Ammon's horn (tissue), 1 donor: ENCODE data around the gene PTPRN2.
A peak's percentile ranks its signal among the peaks of the same experiment; 100 is the strongest.
"Not testable (repeated sequence)": the region's sequence is repeated elsewhere in the genome, so short reads cannot be mapped to it uniquely, and the experiment has no call there.

Experiments used
- DNase-seq: peaks from one replicate; pipeline ENCODE4 v3.0.0-alpha.2; 2016; ENCODE audit warnings: low spot score

The PTPRN2 gene

DNA sequence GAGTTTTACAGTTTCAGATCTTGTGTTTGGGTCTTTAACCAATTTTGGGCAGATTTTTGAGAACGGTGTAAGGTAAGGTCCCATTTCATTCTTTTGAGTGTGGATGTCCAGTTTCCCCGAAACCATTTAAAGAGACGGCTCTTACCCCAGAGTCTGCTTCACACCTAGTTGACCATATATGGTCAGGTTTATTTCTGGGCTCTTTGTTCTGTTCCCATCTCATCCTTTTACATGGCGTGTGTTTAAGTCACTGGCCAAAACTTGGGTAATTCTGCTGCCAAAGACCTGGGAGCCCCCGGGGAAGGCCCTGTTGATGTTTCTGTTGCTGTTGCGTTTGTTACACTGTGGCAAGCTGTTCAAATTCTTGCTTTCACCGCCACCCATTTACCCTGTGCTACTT, 120.1 kb downstream of the PTPRN2 start:
- DNase-seq = no peak

DNA sequence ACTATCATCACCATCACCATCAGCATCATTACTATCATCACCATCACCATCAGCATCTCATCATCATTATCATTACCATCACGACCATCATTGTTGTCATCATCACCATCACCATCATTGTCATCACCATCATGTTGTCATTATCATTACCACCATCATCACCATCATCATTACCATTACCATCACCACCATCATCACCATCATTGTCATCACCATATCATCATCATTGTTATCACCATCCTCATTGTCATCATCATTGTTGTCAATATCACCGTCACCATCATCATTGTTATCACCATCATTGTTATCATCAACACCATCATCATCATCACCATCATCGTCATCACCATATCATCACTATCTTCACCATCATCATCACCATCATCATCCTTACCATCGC, 124.3 kb downstream of the PTPRN2 start:
- DNase-seq = no peak

- DNase-seq = peak; percentile 34
Measured at GRCh38 chr7:158461824-158462223, 125.8 kb downstream of the PTPRN2 start.

- DNase-seq = peak; percentile 40
Measured at GRCh38 chr7:158460665-158461064, 127.0 kb downstream of the PTPRN2 start.

- no peak for DNase-seq
Measured at GRCh38 chr7:158458716-158459282, 128.8 kb downstream of the PTPRN2 start.

- no peak for DNase-seq
Measured at GRCh38 chr7:158458096-158458495, 129.5 kb downstream of the PTPRN2 start.

DNA sequence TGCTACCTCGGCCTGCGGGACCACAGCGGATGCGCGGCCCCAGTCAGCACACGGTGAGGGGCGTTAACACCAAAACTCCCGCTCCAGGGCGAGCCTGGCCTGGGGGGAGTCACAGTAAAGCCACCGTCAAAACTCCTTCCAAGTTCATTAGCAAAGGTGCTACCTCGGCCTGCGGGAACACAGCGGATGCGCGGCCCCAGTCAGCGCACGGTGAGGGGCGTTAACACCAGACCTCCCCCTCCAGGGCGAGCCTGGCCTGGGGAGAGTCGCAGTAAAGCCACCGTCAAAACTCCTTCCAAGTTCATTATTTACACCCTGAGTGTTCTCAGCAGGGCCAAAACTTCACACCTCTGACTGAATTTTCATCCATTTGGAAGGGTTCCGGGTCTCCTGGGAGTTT, 130.0 kb downstream of the PTPRN2 start:
- DNase-seq = not testable (repeated sequence)

- DNase-seq = no peak
Measured at GRCh38 chr7:158454631-158455030, 133.0 kb downstream of the PTPRN2 start.

DNA sequence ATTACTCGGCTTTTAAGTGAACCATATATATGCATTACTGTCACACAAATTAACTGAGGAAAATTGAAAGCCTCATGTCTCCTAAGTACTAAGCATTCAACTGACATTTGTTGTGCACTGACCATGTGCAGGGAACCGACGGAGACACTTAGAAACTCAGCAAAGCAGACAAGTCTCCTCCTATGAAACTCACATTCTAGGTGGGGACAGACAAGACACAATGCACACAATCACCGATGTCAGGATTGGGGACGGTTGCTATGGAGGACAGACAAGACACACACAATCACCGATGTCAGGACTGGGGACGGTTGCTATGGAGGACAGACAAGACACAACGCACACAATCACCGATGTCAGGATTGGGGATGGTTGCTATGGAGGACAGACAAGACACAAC, 134.0 kb downstream of the PTPRN2 start:
- DNase-seq = no peak

DNA sequence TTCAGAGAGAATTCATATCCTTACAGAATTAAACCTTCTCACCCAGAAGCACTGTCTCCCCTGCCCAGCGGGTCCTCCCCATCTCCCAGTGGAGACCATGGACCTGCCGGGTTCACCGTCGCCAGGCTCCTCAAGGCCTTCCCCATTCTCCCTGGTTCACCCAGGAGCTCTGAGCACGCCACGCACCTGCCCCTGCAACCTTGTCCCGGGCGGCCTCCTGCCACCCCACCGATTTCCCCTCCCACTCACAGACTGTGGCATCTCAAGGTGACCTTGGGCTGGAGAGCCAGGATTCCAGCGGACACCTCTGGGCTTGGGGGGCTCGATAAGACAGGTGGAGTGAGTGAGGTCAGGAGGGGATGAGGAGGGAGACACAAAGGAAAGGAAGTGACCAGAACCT, 135.3 kb downstream of the PTPRN2 start:
- DNase-seq = no peak

- no peak for DNase-seq
Measured at GRCh38 chr7:158450476-158451124, 137.0 kb downstream of the PTPRN2 start.

GRCh38 chr7:158449942-158450341, 137.7 kb downstream of the PTPRN2 start:
- no peak for DNase-seq

- DNase-seq = no peak
Measured at GRCh38 chr7:158449266-158449665, 138.4 kb downstream of the PTPRN2 start.

DNA sequence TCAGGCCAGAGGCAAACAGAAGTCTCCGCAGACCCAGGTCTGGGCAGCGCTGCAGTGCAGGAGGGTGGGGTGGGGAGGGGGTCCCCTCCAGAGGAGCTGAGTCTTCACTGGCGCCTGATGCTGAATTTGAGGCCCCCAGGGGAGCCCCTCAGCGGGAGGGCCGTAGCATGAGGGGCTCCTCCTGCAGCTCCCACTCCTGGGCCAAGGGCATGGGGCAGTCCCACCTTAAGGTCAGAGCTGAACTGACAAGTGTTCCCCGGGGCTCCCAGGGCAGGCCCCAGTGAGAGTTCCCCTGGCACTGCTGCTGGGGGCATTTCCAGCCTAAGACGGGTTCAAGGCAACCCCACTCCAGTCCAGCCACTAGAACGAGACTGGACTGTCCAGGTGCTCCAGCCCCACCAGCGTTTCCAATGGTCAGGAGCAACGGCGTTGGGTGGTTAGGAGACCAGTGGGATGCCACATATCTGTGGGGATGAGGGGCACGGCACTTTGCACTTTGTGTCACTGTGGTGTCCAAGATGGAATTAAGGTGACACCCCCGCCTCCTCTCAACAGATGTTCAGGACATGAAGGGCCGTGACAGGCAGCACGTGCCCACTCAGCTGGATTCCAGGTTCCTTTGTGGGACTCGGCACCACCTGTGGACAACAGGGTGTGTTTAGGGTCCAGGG, 139.1 kb downstream of the PTPRN2 start:
- DNase-seq = no peak

DNA sequence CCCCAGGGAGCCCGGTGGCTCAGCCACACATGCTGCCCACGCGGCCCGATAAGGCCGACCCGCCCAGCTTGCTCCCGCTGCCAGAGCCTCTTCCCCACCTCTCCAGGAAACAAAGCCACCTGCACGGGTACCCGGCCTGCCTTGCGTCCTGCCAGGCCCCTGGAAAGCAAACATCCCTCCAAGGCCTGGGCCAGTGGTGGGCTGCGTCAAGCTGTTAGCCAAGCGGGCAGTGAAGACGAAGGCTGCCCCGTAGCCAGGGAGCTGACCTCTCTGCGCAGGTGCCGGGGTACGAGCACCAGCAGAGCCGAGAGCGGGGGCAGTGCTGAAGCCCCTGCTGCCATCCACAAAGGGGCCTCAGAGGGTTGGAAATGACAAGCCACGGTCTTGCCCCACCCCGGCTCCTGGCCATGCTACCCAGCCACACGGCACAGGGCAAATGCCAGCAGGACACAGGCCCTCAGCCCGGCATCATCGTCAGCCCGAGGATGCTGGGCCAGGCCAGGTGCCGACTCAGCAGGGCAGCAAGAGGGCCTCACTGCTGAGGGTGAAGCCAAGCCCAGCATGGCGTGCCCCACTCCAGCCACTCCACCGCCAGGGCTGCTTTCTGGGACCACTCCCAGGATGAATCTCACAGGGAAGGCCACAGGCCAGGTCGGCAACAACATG, 140.0 kb downstream of the PTPRN2 start:
- no peak for DNase-seq

- no peak for DNase-seq
Measured at GRCh38 chr7:158447151-158447505, 140.5 kb downstream of the PTPRN2 start.

DNA sequence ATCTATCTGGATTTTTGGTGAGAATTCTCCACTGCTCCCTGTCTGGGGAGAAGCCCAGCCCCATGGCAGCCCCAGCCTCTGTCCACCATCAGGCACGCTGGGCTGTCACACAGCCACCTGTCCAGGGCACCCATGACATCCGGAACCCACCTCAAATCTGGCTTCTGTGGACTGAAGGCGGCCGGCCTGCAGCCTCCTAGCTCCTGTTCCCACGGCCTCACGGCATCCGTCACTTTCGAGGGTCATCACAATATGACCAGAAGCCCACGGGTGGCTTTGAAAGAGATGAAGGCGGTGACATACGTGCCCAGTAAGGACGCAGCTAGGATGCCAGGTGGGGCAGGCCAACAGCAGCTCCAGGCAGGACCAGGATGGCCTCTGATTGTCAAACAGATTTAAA, 140.9 kb downstream of the PTPRN2 start:
- no peak for DNase-seq

DNA sequence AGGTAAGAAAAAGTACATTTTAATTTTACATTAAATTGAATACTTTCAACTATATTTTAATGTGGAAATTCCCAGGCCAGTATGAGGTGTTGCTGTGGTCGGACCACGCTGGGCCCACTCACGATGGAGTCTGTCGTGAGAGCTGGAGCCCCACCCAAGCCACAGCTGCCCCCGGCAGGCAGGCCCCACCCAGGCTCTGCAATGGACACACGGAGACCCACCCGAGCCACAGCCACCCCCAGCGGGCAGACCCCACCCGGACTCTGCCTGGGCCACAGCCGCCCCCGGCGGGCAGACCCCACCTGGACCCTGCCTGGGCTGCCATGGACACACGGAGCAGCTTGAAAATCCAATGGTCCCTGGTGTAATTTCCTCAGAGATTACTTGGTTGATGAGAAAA, 141.3 kb downstream of the PTPRN2 start:
- DNase-seq = no peak

- DNase-seq = no peak
Measured at GRCh38 chr7:158445421-158446175, 142.0 kb downstream of the PTPRN2 start.

DNA sequence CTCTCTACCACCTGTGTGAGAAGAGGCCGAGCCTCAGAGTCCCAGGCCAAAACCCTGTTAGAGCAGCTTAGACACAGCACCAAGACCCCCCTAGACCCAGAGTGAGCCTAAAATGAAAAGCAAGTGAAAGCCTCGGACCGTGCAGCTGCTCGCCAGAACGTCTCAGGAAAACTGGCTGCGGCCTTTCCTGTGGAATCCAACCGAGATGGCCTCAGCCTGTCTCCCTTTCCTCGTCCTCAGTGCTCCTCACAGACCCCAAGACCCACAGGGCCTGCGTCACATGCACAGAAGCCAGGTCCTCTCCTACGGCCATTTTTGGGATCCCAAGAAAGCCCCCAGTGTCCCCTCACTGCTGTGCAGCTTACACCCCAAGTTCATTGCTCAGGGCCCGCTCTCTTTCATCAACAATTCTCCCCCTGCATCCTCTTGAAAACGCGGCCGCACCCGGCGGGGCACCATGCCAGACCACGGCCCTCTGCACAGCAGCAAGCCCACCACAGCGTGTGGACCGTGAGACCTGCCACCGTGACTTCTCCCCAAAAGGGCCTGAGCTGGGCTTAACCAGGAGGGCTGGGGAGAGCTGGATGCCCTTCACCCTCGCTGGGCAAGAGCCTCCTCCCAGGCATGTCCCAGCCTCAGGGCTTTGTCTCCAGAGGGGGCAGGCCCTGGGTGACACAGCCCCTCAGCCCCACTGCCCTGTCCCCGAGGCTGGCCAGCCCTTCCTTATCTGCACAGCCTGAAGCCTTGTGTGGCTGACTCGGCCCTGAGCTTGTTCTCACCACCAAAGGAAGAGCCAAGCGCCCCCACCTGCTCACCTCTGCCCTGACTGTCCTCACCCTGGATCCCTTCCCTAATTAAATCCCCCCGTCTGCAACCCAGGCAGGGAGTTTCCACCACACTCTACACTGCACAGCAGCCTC, 142.9 kb downstream of the PTPRN2 start:
- no peak for DNase-seq
